ENCODE measurements around the gene ARPIN. TPM values are rescaled to one million over a fixed set of nuclear protein-coding genes. Genes with fewer than 3 reads are reported as not detected.
"Not testable (repeated sequence)": the region's sequence is repeated elsewhere in the genome, so short reads cannot be mapped to it uniquely, and the experiment has no call there.

The ARPIN gene
- polyA plus RNA-seq, 4 donors, result 11.9 to 37.1 (median 17.9) TPM

DNA sequence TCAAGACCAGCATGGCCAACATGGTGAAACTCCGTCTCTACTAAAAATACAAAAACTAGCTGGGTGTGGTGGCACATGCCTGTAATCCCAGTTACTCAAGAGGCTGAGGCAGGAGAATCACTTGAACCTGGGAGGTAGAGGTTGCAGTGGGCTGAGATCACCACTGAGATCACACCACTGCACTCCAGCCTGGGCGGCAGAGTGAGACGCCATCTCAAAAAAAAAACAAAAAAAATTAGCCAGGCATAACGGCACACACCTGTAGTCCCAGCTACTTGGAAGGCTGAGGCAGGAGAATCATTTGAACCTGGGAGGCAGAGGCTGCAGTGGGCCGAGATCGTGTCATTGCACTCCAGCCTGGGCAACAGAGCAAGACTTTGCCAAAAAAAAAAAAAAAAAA lies 31.0 kb upstream of the ARPIN start:
- not testable (repeated sequence) for H3K36me3 ChIP-seq (ENCODE audit: control insufficient read depth in 3 of 3, insufficient read depth in 2 of 3, low read depth in 1 of 3, low read length in 3 of 3); H3K27me3 ChIP-seq (ENCODE audit: control insufficient read depth in 3 of 3, insufficient read depth in 3 of 3, low read length in 3 of 3); FAIRE-seq; DNase-seq; H3K4me3 ChIP-seq (ENCODE audit: low read depth in 1 of 3, low read length in 3 of 3); H3K4me1 ChIP-seq (ENCODE audit: control insufficient read depth in 3 of 3, insufficient read depth in 2 of 3, low read depth in 1 of 3, low read length in 2 of 3); H3K9me3 ChIP-seq (ENCODE audit: control insufficient read depth in 2 of 2, insufficient read depth in 1 of 2, low read depth in 1 of 2, low read length in 1 of 2); H3K27ac ChIP-seq (ENCODE audit: low read depth in 1 of 3, low read length in 2 of 3)
- 64 to 83% (median 76%) methylated on average over 6 of the region's 6 CpGs for WGBS, 3 donors

DNA sequence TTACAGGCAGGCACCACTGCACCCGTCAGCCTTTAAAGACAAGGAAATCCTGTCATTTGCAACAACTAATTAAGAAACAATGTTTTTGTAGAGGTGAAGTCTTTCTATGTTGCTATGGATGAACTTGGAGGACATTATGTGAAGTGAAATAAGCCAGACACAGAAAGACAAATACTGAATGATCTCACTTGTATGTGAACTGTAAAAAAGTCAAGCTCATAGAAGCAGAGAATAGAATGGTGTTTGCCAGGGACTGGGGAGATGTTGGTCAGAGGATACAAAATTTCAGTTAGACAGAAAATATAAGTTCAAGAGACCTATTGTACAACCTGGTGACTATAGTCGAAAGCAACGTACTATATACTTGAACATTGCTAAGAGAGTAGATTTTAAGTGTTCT lies 27.2 kb upstream of the ARPIN start:
- no peaks in the 10 kb centered on the region for H3K4me1 ChIP-seq (ENCODE audit: control insufficient read depth in 3 of 3, insufficient read depth in 2 of 3, low read depth in 1 of 3, low read length in 2 of 3)
- FAIRE-seq (no peak), DNase-seq (no peak)
- H3K36me3 ChIP-seq (ENCODE audit: control insufficient read depth in 3 of 3, insufficient read depth in 2 of 3, low read depth in 1 of 3, low read length in 3 of 3), result no peaks in the 10 kb centered on the region
- no peaks in the 10 kb centered on the region for H3K27me3 ChIP-seq (ENCODE audit: control insufficient read depth in 3 of 3, insufficient read depth in 3 of 3, low read length in 3 of 3)
- no peak overlapping the region for H3K27ac ChIP-seq (ENCODE audit: low read depth in 1 of 3, low read length in 2 of 3)
- H3K9me3 ChIP-seq (ENCODE audit: control insufficient read depth in 2 of 2, insufficient read depth in 1 of 2, low read depth in 1 of 2, low read length in 1 of 2), result peaks cover 0 to 2% of the 10 kb centered on the region in 2 donors
- WGBS, 3 donors, result 86 to 95% (median 89%) methylated on average over 3 of the region's 3 CpGs
- no peak overlapping the region for H3K4me3 ChIP-seq (ENCODE audit: low read depth in 1 of 3, low read length in 3 of 3)

DNA sequence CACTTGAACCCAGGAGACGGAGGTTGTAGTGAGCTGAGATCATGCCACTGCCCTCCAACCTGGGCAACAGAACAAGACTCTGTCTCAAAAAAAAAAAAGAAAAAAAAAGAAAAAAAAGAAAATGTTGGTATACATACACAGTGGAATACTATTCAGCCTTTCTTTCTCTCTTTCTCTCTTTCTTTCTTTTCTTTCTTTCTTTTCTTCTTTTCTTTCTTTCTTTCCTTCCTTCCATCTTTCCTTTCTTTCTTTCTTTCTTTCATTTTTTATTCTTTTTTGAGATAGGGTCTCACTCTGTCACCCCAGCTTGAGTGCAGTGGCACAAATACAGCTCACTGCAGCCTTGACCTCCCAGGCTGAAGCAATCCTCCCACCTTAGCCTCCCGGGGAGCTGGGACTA lies 26.6 kb upstream of the ARPIN start:
- not testable (repeated sequence) for H3K4me1 ChIP-seq (ENCODE audit: control insufficient read depth in 3 of 3, insufficient read depth in 2 of 3, low read depth in 1 of 3, low read length in 2 of 3); H3K36me3 ChIP-seq (ENCODE audit: control insufficient read depth in 3 of 3, insufficient read depth in 2 of 3, low read depth in 1 of 3, low read length in 3 of 3); H3K9me3 ChIP-seq (ENCODE audit: control insufficient read depth in 2 of 2, insufficient read depth in 1 of 2, low read depth in 1 of 2, low read length in 1 of 2); H3K27me3 ChIP-seq (ENCODE audit: control insufficient read depth in 3 of 3, insufficient read depth in 3 of 3, low read length in 3 of 3); H3K4me3 ChIP-seq (ENCODE audit: low read depth in 1 of 3, low read length in 3 of 3); FAIRE-seq; DNase-seq; H3K27ac ChIP-seq (ENCODE audit: low read depth in 1 of 3, low read length in 2 of 3)
- WGBS, 3 donors, result 78 to 86% (median 86%) methylated on average over 2 of the region's 2 CpGs

DNA sequence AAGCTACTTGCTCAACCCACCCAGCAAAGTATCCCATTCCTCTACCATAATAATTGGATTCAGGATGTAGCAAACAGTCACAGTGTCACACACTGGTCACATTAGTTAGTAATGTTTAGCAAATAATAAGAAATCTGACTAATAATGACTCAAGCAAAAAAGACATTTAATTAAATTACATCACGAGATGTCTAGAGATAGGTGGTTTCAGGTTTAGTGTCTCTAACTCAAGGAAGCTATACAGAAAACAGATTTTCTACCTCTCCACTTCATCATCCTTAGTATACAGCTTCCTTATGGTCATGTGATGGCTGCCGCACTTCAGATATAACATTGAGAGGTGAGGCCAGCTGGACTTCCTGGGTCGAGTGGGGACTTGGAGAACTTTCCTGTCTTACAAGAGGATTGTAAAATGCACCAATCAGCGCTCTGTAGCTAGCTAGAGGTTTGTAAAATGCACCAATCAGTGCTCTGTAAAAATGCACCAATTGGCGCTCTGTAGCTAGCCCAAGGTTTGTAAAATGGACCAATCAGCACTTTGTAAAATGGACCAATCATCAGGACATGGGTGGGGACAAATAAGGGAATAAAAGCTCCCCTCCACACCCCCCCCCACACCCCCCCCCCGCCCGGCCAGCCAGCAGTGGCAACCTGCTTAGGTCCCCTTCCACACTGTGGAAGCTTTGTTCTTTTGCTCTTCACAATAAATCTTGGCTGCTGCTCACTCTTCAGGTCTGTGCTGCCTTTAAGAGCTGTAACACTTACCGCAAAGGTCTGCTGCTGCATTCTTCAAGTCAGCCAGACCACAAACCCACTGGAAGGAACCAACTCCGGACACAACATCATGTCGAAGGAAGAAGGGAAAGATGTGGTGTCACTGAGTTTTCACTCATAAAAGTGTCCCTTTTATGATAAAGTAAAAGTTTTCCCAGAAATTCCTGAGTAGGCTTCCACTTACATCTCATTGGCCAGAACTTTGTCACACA lies 24.9 kb upstream of the ARPIN start:
- DNase-seq, result no peak

DNA sequence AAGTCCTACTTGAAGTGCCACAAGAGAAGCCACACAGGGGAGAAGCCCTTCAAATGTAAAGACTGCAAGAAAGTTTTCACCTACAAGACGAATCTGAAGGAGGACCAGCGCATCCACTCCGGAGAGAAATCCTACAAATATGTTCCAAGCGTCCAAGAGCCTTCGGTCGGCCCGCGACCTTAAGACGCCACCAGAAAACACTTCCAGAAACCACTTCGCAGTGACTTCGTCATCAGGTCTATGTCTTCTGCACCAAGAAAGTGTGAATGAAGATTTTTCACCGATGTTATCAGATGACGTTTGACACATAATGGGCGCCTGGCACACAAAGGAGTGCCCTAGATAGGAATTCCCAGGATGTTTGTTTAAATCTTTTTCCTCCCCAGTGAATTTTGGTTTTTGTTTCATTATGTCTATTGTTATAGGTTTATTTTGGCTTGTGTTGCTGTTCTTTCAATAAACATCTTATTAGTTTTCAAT lies 24.1 kb upstream of the ARPIN start:
- Histone ChIP-seq H3K27me3 (ENCODE audit: control insufficient read depth in 3 of 3, insufficient read depth in 3 of 3, low read length in 3 of 3) (no peaks in the 10 kb centered on the region), H3K9me3 (ENCODE audit: control insufficient read depth in 2 of 2, insufficient read depth in 1 of 2, low read depth in 1 of 2, low read length in 1 of 2) (peaks cover 0 to 2% of the 10 kb centered on the region in 2 donors), H3K36me3 (ENCODE audit: control insufficient read depth in 3 of 3, insufficient read depth in 2 of 3, low read depth in 1 of 3, low read length in 3 of 3) (no peaks in the 10 kb centered on the region), H3K27ac (ENCODE audit: low read depth in 1 of 3, low read length in 2 of 3) (no peak overlapping the region), H3K4me1 (ENCODE audit: control insufficient read depth in 3 of 3, insufficient read depth in 2 of 3, low read depth in 1 of 3, low read length in 2 of 3) (no peaks in the 10 kb centered on the region), H3K4me3 (ENCODE audit: low read depth in 1 of 3, low read length in 3 of 3) (no peak overlapping the region)
- 92% methylated on average over 14 of the region's 14 CpGs for WGBS, 3 donors
- DNase-seq (no peak), FAIRE-seq (no peak)

More for the DNA sequence above, 24.9 kb upstream of the ARPIN start:
- Histone ChIP-seq H3K27me3 (ENCODE audit: control insufficient read depth in 3 of 3, insufficient read depth in 3 of 3, low read length in 3 of 3) (no peaks in the 10 kb centered on the region), H3K27ac (ENCODE audit: low read depth in 1 of 3, low read length in 2 of 3) (no peak overlapping the region), H3K4me1 (ENCODE audit: control insufficient read depth in 3 of 3, insufficient read depth in 2 of 3, low read depth in 1 of 3, low read length in 2 of 3) (no peaks in the 10 kb centered on the region), H3K9me3 (ENCODE audit: control insufficient read depth in 2 of 2, insufficient read depth in 1 of 2, low read depth in 1 of 2, low read length in 1 of 2) (peaks cover 0 to 2% of the 10 kb centered on the region in 2 donors), H3K36me3 (ENCODE audit: control insufficient read depth in 3 of 3, insufficient read depth in 2 of 3, low read depth in 1 of 3, low read length in 3 of 3) (no peaks in the 10 kb centered on the region), H3K4me3 (ENCODE audit: low read depth in 1 of 3, low read length in 3 of 3) (no peak overlapping the region)
- 72 to 89% (median 77%) methylated on average over 10 of the region's 10 CpGs for WGBS, 3 donors
- FAIRE-seq, result no peak

DNA sequence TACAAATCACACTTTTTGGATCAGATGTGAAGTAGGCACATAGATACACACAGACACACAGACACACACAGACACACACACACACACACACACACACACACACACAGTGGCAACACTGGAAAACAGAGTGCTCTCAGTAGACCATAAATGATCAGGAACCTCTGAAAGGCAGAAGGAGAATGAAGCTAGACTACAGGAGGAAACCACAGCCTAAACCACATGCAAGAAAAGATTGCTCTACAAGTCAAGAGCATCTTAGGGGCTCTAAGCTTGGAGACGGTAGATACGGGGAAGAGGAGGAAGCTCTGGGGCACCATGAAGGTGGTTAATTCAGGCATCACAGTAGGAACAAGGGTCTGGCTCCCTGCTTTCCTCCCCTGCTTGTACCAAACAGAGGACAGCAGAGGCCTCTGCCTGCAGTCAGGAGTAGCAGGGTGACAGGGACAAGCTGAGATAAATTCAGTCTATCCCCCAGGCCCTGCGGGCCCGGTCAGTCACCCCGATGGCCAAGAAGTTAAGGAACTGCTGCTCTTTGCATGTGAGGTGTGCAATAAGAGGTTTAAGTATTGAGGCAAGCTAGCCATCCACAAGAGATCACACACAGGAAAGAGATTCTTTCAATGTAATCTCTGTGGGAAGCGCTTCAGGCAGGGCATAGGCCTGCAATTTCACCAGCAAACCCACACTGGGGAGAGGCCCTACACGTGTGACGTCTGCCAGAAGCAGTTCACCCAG lies 23.5 kb upstream of the ARPIN start:
- Histone ChIP-seq H3K9me3 (ENCODE audit: control insufficient read depth in 2 of 2, insufficient read depth in 1 of 2, low read depth in 1 of 2, low read length in 1 of 2) (peaks cover 0 to 2% of the 10 kb centered on the region in 2 donors), H3K36me3 (ENCODE audit: control insufficient read depth in 3 of 3, insufficient read depth in 2 of 3, low read depth in 1 of 3, low read length in 3 of 3) (no peaks in the 10 kb centered on the region), H3K4me3 (ENCODE audit: low read depth in 1 of 3, low read length in 3 of 3) (no peak overlapping the region), H3K4me1 (ENCODE audit: control insufficient read depth in 3 of 3, insufficient read depth in 2 of 3, low read depth in 1 of 3, low read length in 2 of 3) (no peaks in the 10 kb centered on the region), H3K27me3 (ENCODE audit: control insufficient read depth in 3 of 3, insufficient read depth in 3 of 3, low read length in 3 of 3) (no peaks in the 10 kb centered on the region), H3K27ac (ENCODE audit: low read depth in 1 of 3, low read length in 2 of 3) (no peak overlapping the region)
- FAIRE-seq (no peak), DNase-seq (no peak)
- 75 to 89% (median 77%) methylated on average over 8 of the region's 8 CpGs for WGBS, 3 donors

DNA sequence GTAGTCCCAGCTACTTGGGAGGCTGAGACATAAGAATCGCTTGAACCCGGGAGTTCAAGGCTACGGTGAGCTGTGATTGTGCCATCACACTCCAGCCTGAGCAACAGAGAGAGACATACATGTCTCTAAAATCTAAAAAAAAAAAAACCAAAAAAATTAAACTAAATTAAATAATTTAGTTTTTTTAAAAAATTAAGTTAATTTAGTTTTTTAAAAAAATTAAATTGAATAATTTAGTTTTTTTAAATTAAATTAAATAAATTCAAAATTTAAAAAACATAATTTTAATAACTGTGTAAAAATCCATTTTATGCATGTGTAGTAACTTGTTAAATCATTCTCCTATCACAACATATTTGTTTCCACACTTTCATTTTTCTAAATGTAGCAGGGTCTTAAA lies 20.1 kb upstream of the ARPIN start:
- no peak overlapping the region for H3K27ac ChIP-seq (ENCODE audit: low read depth in 1 of 3, low read length in 2 of 3)
- peaks cover 0 to under 1% of the 10 kb centered on the region in 2 donors for H3K9me3 ChIP-seq (ENCODE audit: control insufficient read depth in 2 of 2, insufficient read depth in 1 of 2, low read depth in 1 of 2, low read length in 1 of 2)
- FAIRE-seq, result peak; percentile 26
- DNase-seq, result no peak
- 95 to 98% (median 98%) methylated on average over 3 of the region's 3 CpGs for WGBS, 3 donors
- H3K27me3 ChIP-seq (ENCODE audit: control insufficient read depth in 3 of 3, insufficient read depth in 3 of 3, low read length in 3 of 3), result no peaks in the 10 kb centered on the region
- no peaks in the 10 kb centered on the region for H3K36me3 ChIP-seq (ENCODE audit: control insufficient read depth in 3 of 3, insufficient read depth in 2 of 3, low read depth in 1 of 3, low read length in 3 of 3)
- no peak overlapping the region for H3K4me3 ChIP-seq (ENCODE audit: low read depth in 1 of 3, low read length in 3 of 3)
- no peaks in the 10 kb centered on the region for H3K4me1 ChIP-seq (ENCODE audit: control insufficient read depth in 3 of 3, insufficient read depth in 2 of 3, low read depth in 1 of 3, low read length in 2 of 3)

DNA sequence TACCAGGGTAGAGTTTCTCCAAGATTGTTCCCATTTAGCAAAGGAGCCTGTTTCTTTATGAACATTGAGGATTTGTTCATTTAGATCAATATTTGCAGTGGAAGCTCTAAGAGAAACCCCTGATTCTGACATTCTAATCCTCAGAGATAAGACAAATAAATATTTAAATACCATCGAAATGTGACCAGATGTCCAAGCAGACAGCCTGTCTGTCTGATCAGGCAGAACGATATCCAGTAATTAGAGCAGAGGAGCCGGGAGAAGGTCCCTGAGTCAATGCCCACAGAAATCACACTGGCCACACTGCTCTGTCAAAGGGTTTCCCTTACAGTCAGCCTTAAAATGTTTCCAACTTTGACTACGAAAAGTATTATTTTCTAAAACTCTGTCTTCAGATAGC lies 15.7 kb upstream of the ARPIN start:
- H3K36me3 ChIP-seq (ENCODE audit: control insufficient read depth in 3 of 3, insufficient read depth in 2 of 3, low read depth in 1 of 3, low read length in 3 of 3), result no peaks in the 10 kb centered on the region
- no peak overlapping the region for H3K27ac ChIP-seq (ENCODE audit: low read depth in 1 of 3, low read length in 2 of 3)
- DNase-seq (no peak), FAIRE-seq (no peak)
- whole genome bisulfite sequencing, 3 donors, result 73 to 78% (median 73%) methylated on average over 4 of the region's 4 CpGs
- H3K4me1 ChIP-seq (ENCODE audit: control insufficient read depth in 3 of 3, insufficient read depth in 2 of 3, low read depth in 1 of 3, low read length in 2 of 3), result no peaks in the 10 kb centered on the region
- H3K27me3 ChIP-seq (ENCODE audit: control insufficient read depth in 3 of 3, insufficient read depth in 3 of 3, low read length in 3 of 3), result no peaks in the 10 kb centered on the region
- H3K4me3 ChIP-seq (ENCODE audit: low read depth in 1 of 3, low read length in 3 of 3), result no peak overlapping the region
- H3K9me3 ChIP-seq (ENCODE audit: control insufficient read depth in 2 of 2, insufficient read depth in 1 of 2, low read depth in 1 of 2, low read length in 1 of 2), result no peaks in the 10 kb centered on the region
